Amniotic epithelial cell (primary cell): ENCODE results near the gene TMEM89.

Experiments
- DNase-seq: peaks from one replicate; pipeline ENCODE4 v3.0.0-alpha.2; 2010; ENCODE audit warnings: low read depth

TMEM89 gene, protein sequence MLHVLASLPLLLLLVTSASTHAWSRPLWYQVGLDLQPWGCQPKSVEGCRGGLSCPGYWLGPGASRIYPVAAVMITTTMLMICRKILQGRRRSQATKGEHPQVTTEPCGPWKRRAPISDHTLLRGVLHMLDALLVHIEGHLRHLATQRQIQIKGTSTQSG

DNA sequence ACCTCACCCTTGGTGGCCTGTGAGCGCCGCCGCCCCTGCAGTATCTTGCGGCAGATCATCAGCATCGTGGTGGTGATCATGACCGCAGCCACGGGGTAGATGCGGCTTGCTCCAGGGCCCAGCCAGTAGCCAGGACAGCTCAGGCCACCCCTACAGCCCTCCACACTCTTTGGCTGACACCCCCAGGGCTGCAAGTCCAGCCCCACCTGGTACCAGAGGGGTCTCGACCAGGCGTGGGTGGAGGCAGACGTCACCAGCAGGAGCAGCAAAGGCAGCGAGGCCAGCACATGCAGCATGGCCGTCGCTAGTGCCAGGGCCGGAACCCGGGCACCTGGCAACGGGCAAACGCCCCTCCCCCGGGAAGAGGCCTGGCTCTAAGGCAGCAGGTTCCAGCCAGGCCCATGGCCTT is at the start of gene TMEM89:
TMEM89 (minus strand) TSS at position 309 of the 409 bp plus-strand sequence; CDS start at position 296, 13 bp downstream.
- no peak for DNase-seq

DNA sequence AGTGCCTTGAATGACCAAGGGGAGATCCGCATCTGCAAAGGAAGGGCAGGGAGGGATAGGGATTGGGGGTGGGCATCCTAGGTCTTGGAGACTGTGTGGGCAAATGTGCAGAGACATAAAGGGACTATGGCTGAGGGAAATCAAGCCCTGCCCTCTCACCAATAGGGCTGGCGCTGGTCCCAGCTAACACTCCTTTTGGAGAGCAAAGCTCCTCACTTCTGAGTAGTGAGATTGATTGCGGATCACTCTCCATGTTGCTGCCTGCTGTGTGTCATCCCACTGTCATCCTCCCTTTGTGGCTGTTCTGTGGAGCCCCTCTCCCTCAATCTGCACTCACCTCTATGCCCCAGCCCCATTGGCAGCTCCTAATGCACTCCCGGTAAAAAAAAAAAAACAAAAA is 43.4 kb upstream of the TMEM89 start:
- no peak for DNase-seq

DNA sequence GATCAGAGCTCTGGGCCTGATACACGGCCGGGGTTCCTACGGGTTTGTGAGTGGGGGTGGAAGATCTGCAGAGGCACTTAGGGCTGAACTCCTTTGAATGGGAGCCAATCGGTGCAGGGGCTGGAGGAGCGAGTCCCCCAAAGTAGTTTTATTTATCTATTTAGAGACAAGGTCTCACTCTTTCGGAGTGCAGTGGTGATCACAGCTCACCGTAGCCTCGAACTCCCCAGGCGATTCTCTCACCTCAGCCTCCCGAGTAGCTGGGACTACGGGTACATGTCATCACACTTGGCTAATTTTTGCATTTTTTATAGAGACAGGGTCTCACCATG is 42.7 kb upstream of the TMEM89 start:
- no peak for DNase-seq

DNA sequence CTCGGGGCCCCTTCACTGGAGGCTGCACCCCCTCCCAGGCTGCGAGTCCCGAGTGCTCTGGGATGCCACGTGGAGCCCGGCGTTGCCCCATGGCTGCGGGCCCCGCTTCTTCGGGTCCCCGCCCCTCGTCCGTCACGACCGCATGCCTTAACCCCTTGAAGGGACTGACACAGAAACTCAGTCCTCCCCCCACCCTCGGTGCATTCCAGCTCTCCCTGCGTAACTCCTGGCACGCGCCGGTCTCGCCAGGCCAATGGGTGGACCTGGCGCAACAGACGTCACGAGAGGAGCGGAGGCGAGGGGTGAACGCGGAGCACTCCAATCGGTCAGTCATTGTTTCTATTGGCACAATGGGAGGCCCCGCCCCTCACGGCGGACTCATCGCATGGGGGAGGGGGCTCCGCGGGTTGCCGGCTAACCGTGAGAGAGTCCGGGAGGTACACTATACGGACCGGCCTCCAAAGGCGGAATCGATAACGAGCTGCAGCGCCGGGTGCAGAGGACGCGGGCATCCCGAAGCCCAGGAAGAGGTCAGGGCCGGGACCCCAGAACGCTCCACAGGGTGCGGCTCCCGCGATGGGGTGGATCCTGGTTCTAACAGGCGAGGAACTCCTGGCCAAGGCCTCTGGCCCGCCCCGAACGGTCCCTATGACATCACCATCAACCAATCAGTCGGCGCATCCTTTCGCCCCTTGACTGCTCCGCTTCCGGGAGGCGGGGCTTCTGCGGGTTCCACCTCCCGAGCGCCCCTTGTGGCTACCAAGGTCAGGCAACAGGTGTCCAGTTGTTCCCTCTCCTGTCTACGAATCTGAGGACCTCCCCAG is 42.1 kb upstream of the TMEM89 start:
- peak; percentile 99 for DNase-seq

DNA sequence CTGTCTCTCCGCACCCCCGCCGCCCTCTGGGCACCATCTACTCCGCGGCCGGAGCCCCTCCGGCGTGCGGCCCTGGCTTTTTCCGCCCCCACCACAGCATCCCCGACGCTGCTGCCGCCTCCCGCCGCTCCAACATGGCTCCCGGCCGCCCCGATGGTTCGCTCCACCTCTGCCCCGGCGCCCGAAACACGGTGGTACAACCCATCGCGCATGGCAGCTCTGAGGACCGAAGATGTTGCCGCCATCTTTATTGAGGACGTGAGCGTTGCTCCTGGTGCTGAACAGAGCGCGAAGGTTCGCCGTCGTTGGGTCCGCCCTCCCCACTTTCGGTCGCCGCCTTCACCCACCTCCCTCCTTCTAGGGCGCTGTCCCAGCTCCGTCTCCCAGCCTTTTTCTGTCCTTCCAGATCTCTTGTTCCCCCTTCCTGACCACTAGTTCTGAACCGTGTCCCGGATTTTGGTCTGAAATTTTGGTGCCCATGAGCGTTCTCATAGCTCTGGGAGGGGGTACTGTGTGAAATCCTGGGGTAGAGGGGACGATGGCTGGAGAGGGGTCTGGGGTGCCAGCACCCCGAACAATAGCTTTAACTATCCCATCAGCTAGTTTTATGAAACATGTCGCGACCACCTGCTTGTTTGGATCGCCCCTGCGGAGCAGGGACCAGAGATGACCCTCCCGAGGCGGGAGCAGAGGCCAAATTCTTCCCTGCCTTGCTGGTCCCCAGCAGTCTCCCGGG is 41.4 kb upstream of the TMEM89 start, which contains the start of gene CELSR3:
CELSR3 (minus strand) TSS at position 134 of the 736 bp plus-strand sequence. CDS start 252 bp downstream, outside the sequence.
- peak; percentile 93 for DNase-seq

DNA sequence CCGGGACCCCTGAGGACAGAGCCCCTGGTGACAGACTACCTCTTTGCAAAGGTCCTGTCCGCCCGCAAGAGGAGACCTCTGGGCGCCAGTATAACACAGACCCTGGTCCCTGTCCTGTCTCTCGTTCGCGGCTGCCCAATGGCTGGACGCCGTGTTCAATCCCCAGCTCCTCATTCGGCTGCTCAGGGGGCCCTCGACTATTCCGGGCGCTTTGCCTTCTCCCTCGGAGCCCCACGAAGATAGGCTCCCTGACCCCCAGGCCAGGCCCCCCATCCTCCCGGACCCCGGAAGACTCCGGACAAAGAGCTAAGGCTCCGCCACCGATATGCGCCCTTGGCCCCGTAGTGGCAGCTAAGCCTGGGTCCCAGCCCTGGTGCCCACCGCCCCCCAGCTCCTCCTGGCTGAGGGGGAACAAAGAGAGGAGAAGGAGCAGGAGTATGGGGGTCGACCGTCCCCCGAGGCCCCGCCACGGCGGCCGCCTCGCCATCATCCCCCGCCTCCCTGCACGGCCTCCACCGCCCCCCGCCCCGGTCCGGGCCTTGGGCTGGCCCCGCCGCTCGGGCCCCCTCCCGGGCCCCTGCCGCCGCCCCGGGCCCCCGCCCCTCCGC is 40.7 kb upstream of the TMEM89 start:
- no peak for DNase-seq

DNA sequence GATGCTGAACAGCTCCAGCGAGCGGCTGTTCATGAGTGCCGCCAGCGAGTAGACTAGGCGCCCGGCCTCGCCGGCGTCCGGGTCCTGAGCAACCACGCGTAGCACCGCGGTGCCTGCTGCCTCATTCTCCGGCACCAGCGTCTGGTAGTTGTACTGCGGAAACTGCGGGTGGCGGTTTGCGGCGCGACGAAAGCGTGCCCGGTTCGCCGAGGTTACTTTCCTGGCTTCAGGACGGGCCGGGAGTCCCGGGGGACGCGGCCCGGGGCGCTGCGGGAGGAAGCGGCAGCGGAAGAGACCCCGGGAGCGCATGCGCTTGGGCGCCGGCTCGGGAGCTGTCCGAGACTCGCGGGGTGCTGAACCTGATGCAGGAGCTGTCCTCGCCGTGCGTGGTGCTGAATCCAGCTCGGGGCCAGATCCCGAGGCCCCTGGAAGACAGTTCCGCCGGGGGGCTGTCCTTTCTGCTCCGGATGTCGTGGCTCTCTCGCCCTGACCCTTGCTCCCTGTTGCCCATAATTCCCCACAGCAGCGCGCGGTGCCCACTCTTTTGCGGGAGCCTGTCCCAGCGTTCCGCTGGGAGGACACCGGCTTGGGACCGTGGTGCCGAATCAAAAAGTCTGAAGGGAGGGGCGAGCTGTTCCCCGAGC is 40.1 kb upstream of the TMEM89 start:
- peak; percentile 27 for DNase-seq

DNA sequence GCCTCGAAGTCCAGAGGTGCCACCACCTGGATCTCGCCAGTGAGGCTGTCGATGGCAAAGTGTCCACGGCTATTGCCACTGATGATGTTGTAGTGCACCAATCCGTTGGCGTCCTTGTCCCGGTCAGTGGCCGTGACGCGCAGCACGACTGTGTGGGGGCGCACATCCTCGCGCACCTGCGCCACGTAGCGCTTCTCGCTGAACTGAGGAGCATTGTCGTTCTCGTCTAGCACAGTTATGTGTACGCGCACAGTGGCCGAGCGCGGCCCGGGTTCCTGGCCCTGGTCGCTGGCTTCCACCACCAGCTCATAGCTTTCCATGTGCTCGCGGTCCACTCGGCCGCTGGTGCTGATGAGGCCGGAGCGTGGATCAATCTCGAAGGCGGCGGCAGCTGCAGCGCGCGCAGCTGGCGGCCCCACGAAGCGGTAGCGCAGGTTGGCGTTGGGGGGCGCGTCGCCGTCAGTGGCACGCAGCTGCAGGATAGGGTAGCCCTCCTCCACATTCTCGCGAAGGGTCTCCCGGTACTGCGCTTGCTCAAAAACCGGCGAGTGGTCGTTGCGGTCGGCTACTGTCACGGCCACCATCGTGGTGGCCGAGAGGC is 39.3 kb upstream of the TMEM89 start:
- no peak for DNase-seq

DNA sequence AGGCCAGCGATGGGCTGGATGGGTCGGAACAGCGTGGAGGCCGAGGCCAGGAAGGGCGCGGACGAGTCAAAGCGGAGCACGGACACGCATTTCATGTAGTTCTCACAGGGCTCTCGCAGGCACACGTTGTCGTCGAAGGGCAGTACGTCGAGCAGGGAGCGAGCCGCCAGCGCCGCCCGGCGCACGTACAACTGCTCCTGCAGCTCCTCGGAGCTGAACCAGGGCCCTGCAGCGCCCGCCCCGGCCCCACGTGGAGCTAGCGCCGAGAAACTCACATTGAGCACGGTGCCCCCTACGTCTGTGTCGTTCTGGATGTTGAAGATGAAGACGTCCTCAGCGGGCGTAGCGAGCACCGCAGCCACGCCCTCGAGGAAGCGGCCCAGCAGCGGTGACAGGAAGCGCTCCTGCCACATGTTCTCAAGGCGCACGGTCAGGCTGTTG is 35.3 kb upstream of the TMEM89 start:
- no peak for DNase-seq

DNA sequence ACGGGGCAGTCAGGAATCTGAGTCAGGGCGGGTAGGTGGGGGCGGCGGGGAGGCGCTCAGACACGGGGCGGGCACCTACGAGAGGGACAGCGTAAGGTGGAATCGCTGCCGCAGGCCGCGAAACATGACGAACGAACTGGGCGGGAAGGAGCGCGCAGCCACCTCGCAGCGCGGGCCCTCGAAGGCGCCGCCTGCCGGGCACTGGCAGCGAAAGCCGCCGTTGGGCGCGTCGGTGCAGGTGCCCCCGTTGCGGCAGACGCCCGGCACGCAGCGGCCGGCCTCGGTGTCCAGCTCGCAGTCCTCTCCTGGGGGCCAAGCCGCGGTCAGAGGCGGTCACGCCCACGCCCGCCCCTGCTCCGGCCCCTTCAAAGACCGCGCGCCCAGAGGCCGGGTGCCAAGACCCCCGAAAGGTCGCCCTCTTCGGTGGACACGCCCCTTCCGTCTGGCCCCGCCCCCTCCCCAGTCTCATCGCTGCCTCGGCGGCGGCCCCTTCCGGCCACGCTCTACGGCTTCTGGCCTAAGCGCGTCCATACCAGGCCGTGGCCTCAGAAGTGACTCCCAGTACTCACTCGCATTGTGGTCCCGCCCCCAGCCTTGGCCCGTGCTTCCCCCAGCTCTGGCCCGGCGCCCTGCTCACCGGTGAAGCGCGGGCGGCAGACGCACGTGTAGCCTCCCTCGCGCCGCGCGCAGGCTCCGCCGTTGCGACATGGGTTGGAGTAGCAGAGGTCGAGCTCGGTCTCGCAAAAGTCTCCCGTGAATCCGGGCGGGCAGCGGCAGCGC is 34.7 kb upstream of the TMEM89 start:
- DNase-seq: peak; percentile 85

DNA sequence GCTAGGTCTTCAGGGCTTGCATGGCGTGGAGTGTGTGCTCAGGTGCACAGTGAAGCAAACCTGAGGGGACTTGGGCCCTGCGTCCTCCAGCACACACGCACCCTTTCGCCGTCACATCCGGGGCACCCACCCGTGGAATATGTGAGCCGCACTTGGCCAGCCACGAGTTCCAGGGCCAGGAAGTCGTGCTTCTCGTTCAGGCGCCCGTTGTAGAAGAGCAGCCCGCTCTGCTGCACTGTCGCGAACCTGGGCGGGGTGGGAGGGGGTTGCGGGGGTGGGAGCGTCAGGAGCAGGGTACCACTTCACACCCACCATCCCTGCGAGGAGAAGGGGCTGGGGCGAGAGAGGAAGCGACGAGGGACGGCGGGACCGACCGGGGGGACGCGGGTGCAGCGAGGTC is 34.0 kb upstream of the TMEM89 start:
- no peak for DNase-seq

DNA sequence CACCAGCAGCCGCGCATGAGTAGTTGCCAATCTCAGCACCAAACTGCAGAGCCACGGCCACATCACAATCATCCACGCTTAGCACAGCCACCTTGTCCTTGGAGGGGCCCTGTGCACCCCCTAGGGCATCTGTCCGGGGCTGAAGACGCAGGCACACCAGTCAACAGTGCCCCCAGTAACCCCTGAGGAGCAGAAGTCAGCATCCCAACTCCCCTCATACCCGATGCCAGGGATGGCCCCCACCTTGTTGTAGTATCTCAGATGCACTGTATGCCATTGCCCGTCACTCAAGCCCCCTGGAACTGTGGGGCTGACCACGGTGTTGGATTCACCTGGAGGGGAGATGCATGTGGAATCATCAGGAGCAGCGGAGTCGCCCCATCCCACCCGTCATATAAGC is 33.5 kb upstream of the TMEM89 start:
- no peak for DNase-seq

DNA sequence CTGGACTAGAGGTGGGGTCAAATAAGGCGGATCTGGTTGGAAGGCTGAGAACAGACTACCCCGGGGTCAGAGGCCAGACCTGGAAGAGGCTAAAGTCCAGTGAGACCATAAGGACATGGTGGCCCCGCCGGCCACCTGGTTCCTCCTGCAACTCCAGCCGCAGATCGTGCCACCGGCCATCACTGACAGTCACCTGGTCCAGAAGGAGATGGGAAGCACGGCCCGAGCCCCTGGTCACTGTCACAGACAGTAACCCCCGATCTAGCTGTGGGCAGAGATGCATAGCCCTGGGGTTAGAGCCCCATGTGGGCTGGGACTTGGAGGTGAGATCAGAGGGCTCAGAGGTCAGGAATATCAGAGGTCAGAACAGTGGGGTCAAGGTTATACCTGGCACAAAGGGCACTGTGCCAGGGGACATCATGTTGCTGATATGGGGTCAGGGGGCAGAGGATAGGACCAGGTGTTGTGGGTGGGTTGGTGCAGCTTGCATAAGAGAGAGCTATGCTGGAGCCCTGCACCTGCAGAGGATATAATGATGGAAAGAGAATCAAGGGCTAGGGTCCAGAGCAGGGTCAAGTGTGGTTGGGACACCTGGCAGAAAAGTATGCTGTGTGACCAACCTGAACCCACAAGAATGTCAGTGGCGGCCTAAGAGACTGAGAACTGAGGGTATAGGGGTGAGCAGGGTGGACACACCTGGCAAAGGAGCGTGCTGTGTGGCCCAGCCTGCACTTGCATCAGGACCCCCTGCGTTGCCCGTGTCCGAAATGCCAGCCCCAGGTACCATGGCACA is 31.6 kb upstream of the TMEM89 start:
- DNase-seq: no peak

DNA sequence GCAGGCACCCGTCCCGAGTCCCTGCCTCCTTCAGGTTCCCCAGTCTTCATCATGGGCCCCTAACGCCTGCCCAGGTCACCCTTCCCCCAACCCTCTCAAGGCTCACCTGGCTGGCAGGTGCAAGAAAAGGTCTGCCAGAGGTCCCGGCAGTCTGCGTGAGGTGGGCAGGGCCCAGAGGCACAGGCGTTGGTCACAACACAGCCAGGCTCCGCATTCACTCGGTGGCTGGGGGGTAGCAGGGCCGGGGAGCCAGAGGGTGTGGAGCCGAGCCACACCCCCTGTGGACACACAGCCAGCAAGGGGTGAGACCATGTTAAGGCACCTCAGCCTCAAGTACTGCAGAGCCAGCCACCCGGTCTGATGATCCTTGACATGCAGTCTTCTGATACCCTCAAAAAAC is 30.2 kb upstream of the TMEM89 start:
- DNase-seq: no peak

DNA sequence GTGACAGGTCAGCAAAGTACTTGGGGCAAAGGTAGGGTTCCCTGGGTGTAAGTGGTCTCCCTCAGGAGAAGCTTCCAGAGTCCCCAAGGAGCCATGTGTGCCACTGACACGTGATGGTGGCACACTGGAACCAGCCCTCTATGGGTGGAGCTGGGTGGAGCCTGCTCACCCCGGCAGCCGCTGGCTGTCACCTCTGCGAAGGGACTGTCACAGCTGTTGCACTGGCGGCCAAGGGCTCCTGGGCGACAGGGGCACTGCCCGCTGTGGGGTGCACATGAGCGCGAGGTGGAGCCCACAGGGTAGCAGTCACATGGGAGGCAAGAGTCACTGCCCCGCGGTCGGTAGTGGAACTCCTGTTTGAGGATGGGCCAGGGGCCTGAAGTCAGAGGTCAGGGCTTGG is 29.2 kb upstream of the TMEM89 start:
- no peak for DNase-seq

DNA sequence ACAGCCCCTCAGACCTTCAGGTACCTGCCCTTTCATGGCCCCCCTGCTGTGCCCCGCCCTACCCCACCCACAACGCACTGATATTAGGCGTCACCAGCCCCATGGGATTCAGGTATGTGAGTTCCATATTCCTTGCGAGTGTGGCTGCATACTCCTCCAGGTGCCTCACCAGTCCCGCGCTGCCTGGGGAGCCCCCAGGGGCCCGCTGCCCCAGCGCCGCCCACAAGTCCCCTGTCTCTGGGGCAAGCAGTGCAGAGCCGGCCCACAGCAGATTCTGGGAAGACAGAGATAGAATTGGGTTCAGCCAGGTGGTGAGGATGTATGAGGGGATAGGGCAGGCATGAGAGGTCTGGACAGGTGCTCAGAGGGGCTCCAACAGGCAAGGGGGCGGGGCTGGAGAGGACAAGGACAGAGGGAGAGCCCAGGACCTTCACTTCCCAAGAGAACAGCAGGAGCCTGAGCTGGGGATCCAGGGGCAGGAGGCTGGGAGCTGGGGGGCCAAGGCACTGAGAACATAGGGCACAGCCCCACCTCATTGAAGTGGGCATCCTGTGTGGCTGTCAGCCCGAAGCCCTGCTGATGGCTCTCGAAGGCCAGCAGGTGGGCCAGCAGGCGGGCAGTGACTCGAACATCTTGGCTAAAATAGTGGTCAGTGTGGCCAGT is 26.8 kb upstream of the TMEM89 start:
- no peak for DNase-seq

DNA sequence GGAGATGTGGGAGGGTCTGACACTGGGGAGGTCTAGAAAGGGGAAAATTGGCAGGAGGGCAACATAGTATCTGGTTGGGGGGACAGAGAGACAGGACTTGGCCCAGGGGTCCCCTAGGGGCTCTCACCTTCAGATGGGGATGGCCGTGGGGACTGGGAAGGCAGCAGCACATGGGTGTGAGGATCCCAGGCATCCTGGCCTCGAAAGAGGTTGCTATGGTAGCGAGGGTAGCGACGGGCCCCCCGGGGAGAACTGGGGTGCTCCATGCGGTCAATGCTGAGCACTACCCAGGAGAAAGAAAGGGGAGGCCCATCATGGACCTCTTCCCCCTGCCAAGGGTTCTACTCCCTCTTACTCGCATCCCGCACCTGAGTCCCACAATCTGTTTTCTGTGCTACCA is 26.1 kb upstream of the TMEM89 start:
- DNase-seq: no peak

DNA sequence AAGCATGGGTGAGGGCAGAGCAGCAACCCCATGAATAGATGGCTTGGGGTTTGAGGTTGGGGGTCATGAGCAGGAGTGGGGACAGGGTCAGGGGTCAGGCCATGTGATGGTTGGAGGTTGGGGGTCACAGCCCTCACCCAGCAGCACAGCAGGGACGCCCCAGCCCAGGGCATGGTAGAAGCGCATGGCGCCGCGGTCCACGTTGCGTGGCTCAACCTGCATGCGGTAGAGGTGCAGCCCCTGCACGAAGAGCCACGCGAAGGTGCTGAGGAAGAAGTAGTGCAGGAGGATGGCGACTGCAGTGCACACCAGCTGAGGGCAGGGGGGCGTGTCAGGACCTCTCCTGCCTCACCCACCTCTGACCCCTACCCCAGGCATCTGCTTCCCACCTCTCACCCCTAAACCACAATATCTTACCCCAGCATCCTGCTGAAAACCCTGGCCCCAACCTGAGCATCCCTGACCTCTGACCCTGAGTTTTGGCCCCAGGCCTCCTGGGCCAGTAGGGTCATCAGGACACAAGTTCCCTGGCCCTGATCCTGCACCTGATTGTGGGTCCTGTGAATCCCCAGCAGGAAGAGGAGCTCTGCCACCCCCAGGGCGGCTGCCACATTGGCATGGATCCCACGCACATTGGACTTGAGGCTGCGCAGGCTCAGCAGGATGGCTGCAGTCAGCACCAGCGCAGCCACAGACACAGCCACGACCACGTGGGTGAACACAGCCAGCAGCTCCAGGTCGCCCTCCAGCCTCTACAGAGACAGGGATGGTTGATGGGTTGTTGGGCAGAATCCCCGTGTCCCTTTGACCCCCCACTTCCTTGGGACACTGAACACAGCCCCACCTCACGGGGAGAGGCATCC is 23.6 kb upstream of the TMEM89 start:
- no peak for DNase-seq

DNA sequence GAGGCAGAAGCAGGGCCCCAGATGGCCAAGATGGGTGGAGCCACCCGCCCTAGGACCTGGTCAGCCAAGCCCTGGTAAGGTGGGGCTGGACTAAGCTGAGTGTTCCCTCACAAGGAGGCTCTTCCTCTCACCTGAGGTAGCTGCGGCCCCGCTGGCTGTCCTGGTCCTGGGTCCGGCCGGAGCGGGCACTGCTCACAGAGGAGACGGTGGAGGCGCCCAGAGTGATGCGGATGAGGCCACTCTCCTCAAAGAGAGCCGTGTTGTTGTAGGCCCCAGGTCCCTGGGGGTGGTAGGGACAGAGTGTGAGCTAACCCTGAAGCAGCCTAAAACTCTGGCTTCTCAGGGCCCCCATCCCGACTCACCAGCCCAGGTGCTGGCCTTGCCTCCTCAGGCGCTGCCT is 21.0 kb upstream of the TMEM89 start:
- DNase-seq: no peak
